Coronary artery (tissue), 2 donors: ENCODE measurements around the gene TSR1.
A peak's percentile ranks its signal among the peaks of the same experiment; 100 is the strongest.

Experiments
- DNase-seq: peaks from one replicate; pipeline ENCODE4 v3.0.0-alpha.2; 2017; ENCODE audit warnings: low spot score
- H3K27ac ChIP-seq, 2 donors: fragments of 200-600 bp; sonication (generic); one replicate each; pipeline ENCODE4 v1.5.1; 2016 to 2019
- H3K4me3 ChIP-seq: fragments of 200-600 bp; sonication (generic); 2 replicates; pipeline ENCODE4 v1.5.1; 2016; ENCODE audit warnings: mild to moderate bottlenecking, moderate library complexity
- CTCF ChIP-seq: fragments of 200-600 bp; sonication (generic); IDR thresholded peaks from one replicate; pipeline ENCODE4 v1.5.1; 2019; ENCODE audit warnings: antibody characterized with exemption

TSR1 gene

GRCh38 chr17:2336215-2336851, at the start of gene TSR1:
Gene TSR1 (minus strand): TSS chr17:2336457. CDS start chr17:2336427, 30 bp downstream.
- DNase-seq = peak; percentile 90
- peak; percentile 15 for TF ChIP-seq CTCF
- H3K27ac ChIP-seq = peak within 1 kb of the TSS; percentile 58 to 87
- H3K4me3 ChIP-seq = peak within 1 kb of the TSS; percentile 96

- no peak for DNase-seq
- TF ChIP-seq CTCF = no peak
- H3K27ac ChIP-seq = no peak overlapping the region
Observed at GRCh38 chr17:2385240-2386210, 49.3 kb upstream of the TSR1 start.

GRCh38 chr17:2384439-2385127, 48.3 kb upstream of the TSR1 start:
- Histone ChIP-seq H3K27ac (peak overlapping the region in 1 of 2 donors; percentile 7), H3K4me3 (no peak overlapping the region)
- TF ChIP-seq CTCF = no peak
- DNase-seq = no peak

More at GRCh38 chr17:2385240-2386210, 49.3 kb upstream of the TSR1 start:
- H3K4me3 ChIP-seq = no peak overlapping the region

- H3K27ac ChIP-seq = no peak overlapping the region
- no peak for DNase-seq
- no peak for TF ChIP-seq CTCF
- no peak overlapping the region for H3K4me3 ChIP-seq
Observed at GRCh38 chr17:2383628-2384167, 47.4 kb upstream of the TSR1 start.

GRCh38 chr17:2380950-2381649, 44.8 kb upstream of the TSR1 start:
- DNase-seq = no peak
- TF ChIP-seq CTCF = no peak
- Histone ChIP-seq H3K27ac (no peak overlapping the region), H3K4me3 (no peak overlapping the region)

GRCh38 chr17:2380226-2380922, 44.1 kb upstream of the TSR1 start:
- Histone ChIP-seq H3K4me3 (no peak overlapping the region), H3K27ac (no peak overlapping the region)
- no peak for DNase-seq
- no peak for TF ChIP-seq CTCF
